NT2/D1 (cell line): ENCODE measurements around the gene CHURC1.
"Not testable (repeated sequence)": the region's sequence is repeated elsewhere in the genome, so short reads cannot be mapped to it uniquely, and the experiment has no call there.

Source experiments
- DNase-seq: peaks from one replicate; pipeline ENCODE4 v3.0.0-alpha.2; 2011; ENCODE audit warnings: low read depth, low spot score
- H3K27me3 ChIP-seq: 2 replicates; pipeline ENCODE4 v1.6.0; 2011; ENCODE audit warnings: mild to moderate bottlenecking; ENCODE audit not compliant: insufficient read length, insufficient read depth
- H3K36me3 ChIP-seq: 2 replicates; pipeline ENCODE4 v1.6.1; 2011; ENCODE audit warnings: mild to moderate bottlenecking, low read length, mixed read lengths; ENCODE audit not compliant: insufficient read depth, insufficient read length
- H3K4me1 ChIP-seq: 2 replicates; pipeline ENCODE4 v1.5.1; 2011; ENCODE audit not compliant: insufficient read depth, insufficient read length
- H3K4me3 ChIP-seq: 2 replicates; pipeline ENCODE4 v1.5.1; 2011; ENCODE audit warnings: low read depth; ENCODE audit not compliant: insufficient read length
- H3K9ac ChIP-seq: 2 replicates; pipeline ENCODE4 v1.6.0; 2011; ENCODE audit warnings: low read depth; ENCODE audit not compliant: insufficient read length
- H3K9me3 ChIP-seq: 2 replicates; pipeline ENCODE4 v1.5.1; 2011; ENCODE audit warnings: mild to moderate bottlenecking, low read length; ENCODE audit not compliant: insufficient read depth
- SUZ12 ChIP-seq: IDR thresholded peaks from 2 replicates; pipeline ENCODE4 v1.6.1; 2011; ENCODE audit not compliant: insufficient read length, insufficient read depth; ENCODE audit errors: extremely low read depth
- YY1 ChIP-seq: IDR thresholded peaks from 2 replicates; pipeline ENCODE4 v1.6.1; 2011; ENCODE audit not compliant: insufficient read length, insufficient read depth
- ZNF274 ChIP-seq: IDR thresholded peaks from 2 replicates; pipeline ENCODE4 v1.6.1; 2011; ENCODE audit warnings: mild to moderate bottlenecking, low read depth, low read length

Gene CHURC1

GRCh38 chr14:64910847-64911495, 3.3 kb upstream of the CHURC1 start:
- H3K9ac ChIP-seq = no peak overlapping the region
- no peak for TF ChIP-seq ZNF274
- H3K9me3 ChIP-seq = no peaks in the 10 kb centered on the region
- H3K4me1 ChIP-seq = no peaks in the 10 kb centered on the region
- H3K27me3 ChIP-seq = no peaks in the 10 kb centered on the region
- no peak for DNase-seq
- no peak overlapping the region for H3K4me3 ChIP-seq
- H3K36me3 ChIP-seq = no peaks in the 10 kb centered on the region

- no peak for DNase-seq
- TF ChIP-seq SUZ12 (no peak), YY1 (no peak), ZNF274 (no peak)
- Histone ChIP-seq H3K4me3 (no peak overlapping the region), H3K4me1 (no peaks in the 10 kb centered on the region), H3K9ac (no peak overlapping the region), H3K9me3 (no peaks in the 10 kb centered on the region), H3K36me3 (peaks cover 2% of the 10 kb centered on the region), H3K27me3 (no peaks in the 10 kb centered on the region)
These were observed 2.0 kb upstream of the CHURC1 start for GRCh38 chr14:64912261-64912660.

GRCh38 chr14:64913477-64913876, 778 bp upstream of the CHURC1 start:
- H3K27me3 ChIP-seq, H3K9ac ChIP-seq, H3K36me3 ChIP-seq, DNase-seq, H3K9me3 ChIP-seq, H3K4me3 ChIP-seq, H3K4me1 ChIP-seq: not testable (repeated sequence)

- Histone ChIP-seq H3K4me3 (peak overlapping the region; percentile 94), H3K9me3 (no peaks in the 10 kb centered on the region), H3K9ac (peak overlapping the region; percentile 96), H3K36me3 (peaks cover 2% of the 10 kb centered on the region), H3K4me1 (no peaks in the 10 kb centered on the region), H3K27me3 (no peaks in the 10 kb centered on the region)
- TF ChIP-seq YY1 (no peak), SUZ12 (no peak), ZNF274 (no peak)
- no peak for DNase-seq
These were observed 772 bp downstream of the CHURC1 start for GRCh38 chr14:64915029-64915424.

GRCh38 chr14:64915797-64916196, 1.5 kb downstream of the CHURC1 start:
- no peak for TF ChIP-seq SUZ12
- TF ChIP-seq YY1 = no peak
- no peak for TF ChIP-seq ZNF274
- H3K4me3 ChIP-seq = no peak overlapping the region
- H3K9ac ChIP-seq = no peak overlapping the region
- H3K4me1 ChIP-seq = no peaks in the 10 kb centered on the region
- no peaks in the 10 kb centered on the region for H3K27me3 ChIP-seq
- no peak for DNase-seq
- no peaks in the 10 kb centered on the region for H3K9me3 ChIP-seq
- peaks cover 2% of the 10 kb centered on the region for H3K36me3 ChIP-seq

GRCh38 chr14:64918216-64918615, 4.0 kb downstream of the CHURC1 start:
- Histone ChIP-seq H3K4me1 (no peaks in the 10 kb centered on the region), H3K9me3 (no peaks in the 10 kb centered on the region), H3K36me3 (peaks cover 2% of the 10 kb centered on the region), H3K4me3 (no peak overlapping the region), H3K9ac (no peak overlapping the region), H3K27me3 (no peaks in the 10 kb centered on the region)
- TF ChIP-seq SUZ12 = no peak
- TF ChIP-seq YY1 = no peak
- DNase-seq = no peak

- no peak for DNase-seq
These were observed 5.0 kb downstream of the CHURC1 start for GRCh38 chr14:64919215-64919614.

GRCh38 chr14:64919618-64920017, 5.4 kb downstream of the CHURC1 start:
- no peaks in the 10 kb centered on the region for H3K4me1 ChIP-seq

More at GRCh38 chr14:64919215-64919614, 5.0 kb downstream of the CHURC1 start:
- Histone ChIP-seq H3K4me1 (no peaks in the 10 kb centered on the region), H3K9ac (no peak overlapping the region), H3K4me3 (no peak overlapping the region), H3K36me3 (peaks cover 10% of the 10 kb centered on the region), H3K9me3 (no peaks in the 10 kb centered on the region), H3K27me3 (no peaks in the 10 kb centered on the region)
- no peak for TF ChIP-seq SUZ12
- no peak for TF ChIP-seq YY1
- no peak for TF ChIP-seq ZNF274

More at GRCh38 chr14:64919618-64920017, 5.4 kb downstream of the CHURC1 start:
- Histone ChIP-seq H3K27me3 (no peaks in the 10 kb centered on the region), H3K36me3 (peaks cover 14% of the 10 kb centered on the region), H3K9ac (no peak overlapping the region), H3K4me3 (no peak overlapping the region), H3K9me3 (no peaks in the 10 kb centered on the region)
- TF ChIP-seq YY1 = no peak
- TF ChIP-seq ZNF274 = no peak
- TF ChIP-seq SUZ12 = no peak
- no peak for DNase-seq
